Astrocyte (in vitro differentiated cells and primary cell): Measurements from ENCODE around the gene KIAA1671. TPM values are rescaled to one million over a fixed set of nuclear protein-coding genes. Genes with fewer than 3 reads are reported as not detected.

Experiments
- DNase-seq: peaks from one replicate; pipeline ENCODE4 v3.0.0-alpha.2; 2010; ENCODE audit warnings: low read depth
- FAIRE-seq: peaks from 2 replicates; lab custom pipeline; 2011; peaks lifted over from hg19 to GRCh38; lab: Jason Lieb, UNC
- H2AFZ ChIP-seq: 2 replicates; pipeline ENCODE4 v1.6.0; 2012; ENCODE audit warnings: low read depth, low read length, inconsistent platforms
- H3K27ac ChIP-seq: 2 replicates; pipeline ENCODE4 v1.5.1; 2011; ENCODE audit warnings: low read depth, low read length, inconsistent platforms
- H3K27me3 ChIP-seq: 2 replicates; pipeline ENCODE4 v1.6.0; 2011; ENCODE audit warnings: low read length, inconsistent platforms; ENCODE audit not compliant: insufficient read depth
- H3K36me3 ChIP-seq: 2 replicates; pipeline ENCODE4 v1.5.1; 2011; ENCODE audit warnings: low read length, inconsistent platforms; ENCODE audit not compliant: insufficient read depth
- H3K4me1 ChIP-seq: 2 replicates; pipeline ENCODE4 v1.5.1; 2011; ENCODE audit warnings: low read length, inconsistent platforms; ENCODE audit not compliant: insufficient read depth
- H3K4me2 ChIP-seq: 2 replicates; pipeline ENCODE4 v1.6.0; 2012; ENCODE audit warnings: low read length, inconsistent platforms
- H3K4me3 ChIP-seq: 2 replicates; pipeline ENCODE4 v1.5.1; 2011; ENCODE audit warnings: low read depth, mild to moderate bottlenecking, low read length, inconsistent platforms; ENCODE audit not compliant: insufficient read depth
- H3K79me2 ChIP-seq: 2 replicates; pipeline ENCODE4 v1.6.0; 2012; ENCODE audit warnings: mild to moderate bottlenecking, low read length, inconsistent platforms; ENCODE audit not compliant: insufficient read depth
- H3K9ac ChIP-seq: 2 replicates; pipeline ENCODE4 v1.6.0; 2012; ENCODE audit warnings: mild to moderate bottlenecking, low read length, inconsistent platforms
- H3K9me3 ChIP-seq: 2 replicates; pipeline ENCODE4 v1.5.1; 2012; ENCODE audit warnings: low read depth, mild to moderate bottlenecking, low read length, inconsistent platforms; ENCODE audit not compliant: insufficient read depth
- H4K20me1 ChIP-seq: 2 replicates; pipeline ENCODE4 v1.6.0; 2012; ENCODE audit warnings: low read length, inconsistent platforms; ENCODE audit not compliant: insufficient read depth
- H3K27ac Mint-ChIP-seq: one replicate; pipeline ENCODE4 v1.8.0; 2021; ENCODE audit warnings: mild to moderate bottlenecking, mixed read lengths; ENCODE audit not compliant: unreplicated experiment
- H3K27me3 Mint-ChIP-seq: one replicate; pipeline ENCODE4 v1.8.0; 2021; ENCODE audit warnings: low read depth, mixed read lengths; ENCODE audit not compliant: unreplicated experiment
- H3K36me3 Mint-ChIP-seq: one replicate; pipeline ENCODE4 v1.8.0; 2021; ENCODE audit warnings: low read depth, mixed read lengths; ENCODE audit not compliant: unreplicated experiment
- H3K4me1 Mint-ChIP-seq: one replicate; pipeline ENCODE4 v1.8.0; 2021; ENCODE audit warnings: low read depth, mixed read lengths; ENCODE audit not compliant: unreplicated experiment
- H3K4me3 Mint-ChIP-seq: one replicate; pipeline ENCODE4 v1.8.0; 2021; ENCODE audit warnings: mild to moderate bottlenecking, moderate library complexity, mixed read lengths; ENCODE audit not compliant: unreplicated experiment
- H3K9me3 Mint-ChIP-seq: one replicate; pipeline ENCODE4 v1.8.0; 2021; ENCODE audit warnings: mild to moderate bottlenecking, mixed read lengths; ENCODE audit not compliant: unreplicated experiment
- CTCF ChIP-seq: IDR thresholded peaks from 2 replicates; pipeline ENCODE4 v1.5.1; 2011; ENCODE audit warnings: low read depth, mild to moderate bottlenecking, inconsistent platforms, low read length, moderate library complexity; ENCODE audit not compliant: insufficient read depth
- EZH2 ChIP-seq: IDR thresholded peaks from 2 replicates; pipeline ENCODE4 v1.6.1; 2012; ENCODE audit warnings: mild to moderate bottlenecking, low read length, inconsistent platforms; ENCODE audit not compliant: insufficient read depth
- total RNA-seq: library from RNA; stranded (reverse); gene quantifications from 2 replicates; pipeline ENCODE4 v1.2.1, GENCODE V29; 2021

KIAA1671 gene
- total RNA-seq, 1 donor from 2014 or later = 28.4 TPM

GRCh38 chr22:25092119-25092518 lies 139.6 kb downstream of the KIAA1671 start:
- FAIRE-seq = no peak
- Mint-ChIP-seq H3K27me3 (no peaks in the 10 kb centered on the region), H3K27ac (peak overlapping the region; percentile 56), H3K9me3 (no peaks in the 10 kb centered on the region), H3K4me1 (peaks cover 7% of the 10 kb centered on the region), H3K36me3 (peaks cover 3% of the 10 kb centered on the region), H3K4me3 (no peak overlapping the region)
- no peaks in the 10 kb centered on the region for H3K9me3 ChIP-seq
- H3K4me2 ChIP-seq = no peak overlapping the region
- H3K4me1 ChIP-seq = no peaks in the 10 kb centered on the region
- no peak overlapping the region for H3K4me3 ChIP-seq
- H3K9ac ChIP-seq = no peak overlapping the region
- H3K27ac ChIP-seq = no peak overlapping the region
- no peak overlapping the region for H2AFZ ChIP-seq
- no peaks in the 10 kb centered on the region for H4K20me1 ChIP-seq
- H3K79me2 ChIP-seq = no peaks in the 10 kb centered on the region
- TF ChIP-seq EZH2 (no peak), CTCF (no peak)
- DNase-seq = no peak
- no peaks in the 10 kb centered on the region for H3K36me3 ChIP-seq
- no peaks in the 10 kb centered on the region for H3K27me3 ChIP-seq

- H3K27me3 Mint-ChIP-seq = no peaks in the 10 kb centered on the region
- Histone ChIP-seq H2AFZ (no peak overlapping the region), H3K4me3 (no peak overlapping the region), H3K9ac (no peak overlapping the region), H3K4me2 (no peak overlapping the region), H3K79me2 (no peaks in the 10 kb centered on the region), H3K27ac (no peak overlapping the region), H4K20me1 (no peaks in the 10 kb centered on the region), H3K9me3 (no peaks in the 10 kb centered on the region), H3K4me1 (no peaks in the 10 kb centered on the region), H3K36me3 (no peaks in the 10 kb centered on the region), H3K27me3 (no peaks in the 10 kb centered on the region)
- TF ChIP-seq EZH2 = no peak
- TF ChIP-seq CTCF = no peak
- DNase-seq = no peak
- H3K36me3 Mint-ChIP-seq = peaks cover 3% of the 10 kb centered on the region
- peaks cover 7% of the 10 kb centered on the region for H3K4me1 Mint-ChIP-seq
- H3K27ac Mint-ChIP-seq = no peak overlapping the region
- no peak overlapping the region for H3K4me3 Mint-ChIP-seq
- no peaks in the 10 kb centered on the region for H3K9me3 Mint-ChIP-seq
- FAIRE-seq = no peak
These were observed 142.1 kb downstream of the KIAA1671 start for GRCh38 chr22:25094579-25094978.

DNA sequence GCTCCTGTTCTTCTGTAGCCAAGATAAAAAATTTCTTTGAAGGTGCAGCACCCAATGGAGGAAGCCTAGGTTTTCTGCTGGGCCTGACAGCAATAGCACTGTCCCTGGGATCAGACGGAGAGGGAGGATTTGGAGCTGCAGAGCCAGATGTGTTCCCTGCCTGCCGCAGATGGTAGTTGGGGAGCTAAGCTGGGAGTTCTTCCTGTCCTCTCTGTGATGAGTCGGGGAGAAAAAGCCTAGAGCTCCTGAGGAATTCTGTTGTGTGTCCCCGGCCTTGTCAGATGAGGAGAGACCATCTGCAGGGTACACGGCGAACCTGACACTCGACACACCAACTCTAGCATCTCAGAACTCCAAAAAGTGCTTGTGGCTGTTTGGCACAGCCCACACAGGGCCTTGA lies 143.4 kb downstream of the KIAA1671 start:
- H4K20me1 ChIP-seq = no peaks in the 10 kb centered on the region
- no peaks in the 10 kb centered on the region for H3K79me2 ChIP-seq
- no peaks in the 10 kb centered on the region for H3K4me1 ChIP-seq
- no peak overlapping the region for H3K4me3 ChIP-seq
- H3K27me3 ChIP-seq = no peaks in the 10 kb centered on the region
- H3K36me3 ChIP-seq = no peaks in the 10 kb centered on the region
- no peak overlapping the region for H3K27ac ChIP-seq
- H3K9ac ChIP-seq = no peak overlapping the region
- H2AFZ ChIP-seq = no peak overlapping the region
- no peaks in the 10 kb centered on the region for H3K9me3 Mint-ChIP-seq
- TF ChIP-seq CTCF = no peak
- TF ChIP-seq EZH2 = no peak
- no peak overlapping the region for H3K4me2 ChIP-seq
- H3K9me3 ChIP-seq = no peaks in the 10 kb centered on the region
- peaks cover 7% of the 10 kb centered on the region for H3K4me1 Mint-ChIP-seq
- DNase-seq = no peak
- no peak overlapping the region for H3K27ac Mint-ChIP-seq
- peaks cover 3% of the 10 kb centered on the region for H3K36me3 Mint-ChIP-seq
- no peak overlapping the region for H3K4me3 Mint-ChIP-seq
- peaks cover 3% of the 10 kb centered on the region for H3K27me3 Mint-ChIP-seq
- FAIRE-seq = no peak
